GM18858 (cell line): Measurements from ENCODE around the gene WASHC2C.
A peak's percentile ranks its signal among the peaks of the same experiment; 100 is the strongest.
"Not testable (repeated sequence)": the region's sequence is repeated elsewhere in the genome, so short reads cannot be mapped to it uniquely, and the experiment has no call there.

Experiments
- ATAC-seq: cut with Tn5 transposase; IDR thresholded peaks from one replicate; pipeline ENCODE4 v1.9.1; 2021; ENCODE audit not compliant: unreplicated experiment

Gene WASHC2C

GRCh38 chr10:45726703-45727420 is at the start of gene WASHC2C:
WASHC2C (plus strand) TSS chr10:45727266; CDS start chr10:45727318, 52 bp downstream.
- peak; percentile 82 for ATAC-seq

GRCh38 chr10:45678467-45678866 is 48.6 kb upstream of the WASHC2C start:
- ATAC-seq: not testable (repeated sequence)

- ATAC-seq: peak; percentile 87
These were observed 16.8 kb upstream of the WASHC2C start for GRCh38 chr10:45710200-45710796.

- not testable (repeated sequence) for ATAC-seq
These were observed 15.8 kb upstream of the WASHC2C start for GRCh38 chr10:45711223-45711622.

- not testable (repeated sequence) for ATAC-seq
These were observed 10.0 kb upstream of the WASHC2C start for GRCh38 chr10:45717053-45717452.

GRCh38 chr10:45717642-45718041 is 9.4 kb upstream of the WASHC2C start:
- not testable (repeated sequence) for ATAC-seq

- not testable (repeated sequence) for ATAC-seq
These were observed 5.6 kb upstream of the WASHC2C start for GRCh38 chr10:45721503-45721902.

- ATAC-seq: not testable (repeated sequence)
These were observed 3.2 kb upstream of the WASHC2C start for GRCh38 chr10:45723851-45724250.

- peak; percentile 32 for ATAC-seq
These were observed 427 bp downstream of the WASHC2C start for GRCh38 chr10:45727421-45727965.

- ATAC-seq: not testable (repeated sequence)
These were observed 7.4 kb downstream of the WASHC2C start for GRCh38 chr10:45734449-45734848.

GRCh38 chr10:45734867-45735266 is 7.8 kb downstream of the WASHC2C start:
- ATAC-seq: not testable (repeated sequence)

- ATAC-seq: not testable (repeated sequence)
These were observed 14.5 kb downstream of the WASHC2C start for GRCh38 chr10:45741559-45741958.

- ATAC-seq: not testable (repeated sequence)
These were observed 14.9 kb downstream of the WASHC2C start for GRCh38 chr10:45742014-45742413.

- not testable (repeated sequence) for ATAC-seq
These were observed 24.1 kb downstream of the WASHC2C start for GRCh38 chr10:45751141-45751540.

GRCh38 chr10:45752210-45752609 is 25.1 kb downstream of the WASHC2C start:
- not testable (repeated sequence) for ATAC-seq

GRCh38 chr10:45753979-45754495 is 27.0 kb downstream of the WASHC2C start:
- ATAC-seq: not testable (repeated sequence)

GRCh38 chr10:45755083-45755482 is 28.0 kb downstream of the WASHC2C start:
- ATAC-seq: not testable (repeated sequence)

GRCh38 chr10:45756065-45756464 is 29.0 kb downstream of the WASHC2C start:
- not testable (repeated sequence) for ATAC-seq

GRCh38 chr10:45757661-45758396 is 30.8 kb downstream of the WASHC2C start:
- not testable (repeated sequence) for ATAC-seq

GRCh38 chr10:45761622-45762021 is 34.6 kb downstream of the WASHC2C start:
- not testable (repeated sequence) for ATAC-seq

- ATAC-seq: not testable (repeated sequence)
These were observed 36.0 kb downstream of the WASHC2C start for GRCh38 chr10:45763037-45763436.
